HT1080 (cell line): ENCODE data around the gene MATK. TPM values are rescaled to one million over a fixed set of nuclear protein-coding genes. Genes with fewer than 3 reads are reported as not detected.

Source experiments
- small RNA-seq: library from RNA; depleted of rRNA; stranded (forward); fragments of <200 nt; gene quantifications from one replicate; pipeline ENCODE3, GENCODE V24; 2014
- total RNA-seq: library from RNA; depleted of rRNA; stranded (reverse); fragments of >200 nt; shearing (Covaris generic); gene quantifications from 2 replicates; pipeline ENCODE4 v1.2.3, GENCODE V29; 2014; rRNA removed

MATK gene
- total RNA-seq, 1 experiment from 2014 or later: not detected

Small RNA genes lying within 50 kb of the gene (small RNA-seq; reads per million reads assigned to genes)
- gene AC005777.1: not detected

Other genes starting within 250 kb of the MATK start
- 0.60 TPM in 1 of 2 replicates, not detected in the other for gene TEKTIP1, start 247.2 kb downstream of the MATK start, total RNA-seq
- gene MFSD12, start 228.8 kb downstream of the MATK start, total RNA-seq: 109 and 132 TPM in 2 replicates
- 57.1 and 69.3 TPM in 2 replicates for gene HMG20B, start 213.4 kb downstream of the MATK start, total RNA-seq
- 0.02 and 0.03 TPM in 2 replicates for gene GIPC3, start 200.9 kb downstream of the MATK start, total RNA-seq
- gene TBXA2R, start 179.5 kb downstream of the MATK start, total RNA-seq: 0.40 and 0.96 TPM in 2 replicates
- gene CACTIN, start 159.6 kb downstream of the MATK start, total RNA-seq: 27.8 and 33.4 TPM in 2 replicates
- gene PIP5K1C, start 85.9 kb downstream of the MATK start, total RNA-seq: 8.9 and 15.5 TPM in 2 replicates
- 0.03 TPM in 1 of 2 replicates, not detected in the other for gene TJP3, start 78.0 kb downstream of the MATK start, total RNA-seq
- gene APBA3, start 24.7 kb downstream of the MATK start, total RNA-seq: 16.9 and 19.3 TPM in 2 replicates
- 50.0 and 107 TPM in 2 replicates for gene MRPL54, start 23.7 kb downstream of the MATK start, total RNA-seq
- gene RAX2, start 14.2 kb downstream of the MATK start, total RNA-seq: not detected in 2 replicates
- not detected in 2 replicates for gene ZFR2, start 82.7 kb upstream of the MATK start, total RNA-seq
- not detected in 2 replicates for gene ATCAY, start 94.3 kb upstream of the MATK start, total RNA-seq
- not detected in 2 replicates for gene NMRK2, start 146.7 kb upstream of the MATK start, total RNA-seq
- 46.8 and 54.7 TPM in 2 replicates for gene DAPK3, start 184.7 kb upstream of the MATK start, total RNA-seq
- gene EEF2, start 199.1 kb upstream of the MATK start, total RNA-seq: 1,252 and 1,397 TPM in 2 replicates
- gene PIAS4, start 221.4 kb upstream of the MATK start, total RNA-seq: 15.1 and 20.0 TPM in 2 replicates